ENCODE measurements around the gene SMAP2.

Gene SMAP2

GRCh38 chr1:40416709-40417108 is 43.2 kb downstream of the SMAP2 start:
- DNase-seq = no peak

GRCh38 chr1:40421431-40422384 is 48.2 kb downstream of the SMAP2 start:
- peak in 44 of 56 donors; percentile 5 to 76 (median 40) for DNase-seq

- DNase-seq = no peak
These were observed 49.2 kb downstream of the SMAP2 start for GRCh38 chr1:40422630-40423263.

- DNase-seq = no peak
These were observed 49.7 kb downstream of the SMAP2 start for GRCh38 chr1:40423264-40423642.

GRCh38 chr1:40423951-40424618 is 50.6 kb downstream of the SMAP2 start:
- no peak for DNase-seq

GRCh38 chr1:40425198-40425597 is 51.7 kb downstream of the SMAP2 start:
- no peak for DNase-seq

GRCh38 chr1:40431385-40431784 is 57.9 kb downstream of the SMAP2 start:
- no peak for DNase-seq

GRCh38 chr1:40432644-40433390 is 59.3 kb downstream of the SMAP2 start:
- no peak for DNase-seq

- no peak for DNase-seq
These were observed 61.9 kb downstream of the SMAP2 start for GRCh38 chr1:40435471-40435870.

GRCh38 chr1:40435876-40436275 is 62.3 kb downstream of the SMAP2 start:
- DNase-seq = no peak

GRCh38 chr1:40438391-40439015 is 65.0 kb downstream of the SMAP2 start:
- peak in 8 of 56 donors; percentile 1 to 37 (median 6) for DNase-seq

GRCh38 chr1:40439247-40439646 is 65.7 kb downstream of the SMAP2 start:
- DNase-seq = no peak

GRCh38 chr1:40449684-40450494 is 76.4 kb downstream of the SMAP2 start, which contains the start of gene ZFP69B:
Gene ZFP69B (plus strand): TSS chr1:40450476. CDS start chr1:40450962, 486 bp downstream.
- DNase-seq = peak; percentile 21 to 92 (median 83)

- DNase-seq = peak in 41 of 56 donors; percentile 3 to 78 (median 43)
These were observed 77.1 kb downstream of the SMAP2 start for GRCh38 chr1:40450495-40451237.

- no peak for DNase-seq
These were observed 77.7 kb downstream of the SMAP2 start for GRCh38 chr1:40451238-40451585.

- DNase-seq = no peak
These were observed 81.3 kb downstream of the SMAP2 start for GRCh38 chr1:40454873-40455272.

GRCh38 chr1:40462956-40463590 is 89.5 kb downstream of the SMAP2 start:
- no peak for DNase-seq

GRCh38 chr1:40469327-40469726 is 95.8 kb downstream of the SMAP2 start:
- DNase-seq = no peak

Data from nucleus accumbens (tissue), 56 donors.